ENCODE data around the gene SUFU.

Gene SUFU

GRCh38 chr10:102555781-102556328, 52.1 kb downstream of the SUFU start:
- DNase-seq = no peak

- DNase-seq = no peak
Observed at GRCh38 chr10:102557569-102557968, 53.8 kb downstream of the SUFU start.

- no peak for DNase-seq
Observed at GRCh38 chr10:102559764-102560163, 56.0 kb downstream of the SUFU start.

GRCh38 chr10:102564209-102564834, 60.5 kb downstream of the SUFU start:
- no peak for DNase-seq

GRCh38 chr10:102565793-102566192, 62.0 kb downstream of the SUFU start:
- no peak for DNase-seq

GRCh38 chr10:102578782-102579181, 75.0 kb downstream of the SUFU start:
- no peak for DNase-seq

GRCh38 chr10:102579328-102579727, 75.6 kb downstream of the SUFU start:
- DNase-seq = no peak

GRCh38 chr10:102580230-102580629, 76.5 kb downstream of the SUFU start:
- no peak for DNase-seq

GRCh38 chr10:102581401-102581800, 77.6 kb downstream of the SUFU start:
- no peak for DNase-seq

GRCh38 chr10:102581981-102582580, 78.3 kb downstream of the SUFU start:
- DNase-seq = no peak

GRCh38 chr10:102583435-102584417, 80.0 kb downstream of the SUFU start:
- DNase-seq = peak; percentile 77

- no peak for DNase-seq
Observed at GRCh38 chr10:102585026-102585425, 81.3 kb downstream of the SUFU start.

GRCh38 chr10:102586858-102587257, 83.1 kb downstream of the SUFU start:
- no peak for DNase-seq

GRCh38 chr10:102588875-102589274, 85.1 kb downstream of the SUFU start:
- DNase-seq = no peak

- no peak for DNase-seq
Observed at GRCh38 chr10:102593074-102593803, 89.5 kb downstream of the SUFU start.

GRCh38 chr10:102593804-102594079, 90.0 kb downstream of the SUFU start:
- DNase-seq = no peak

- DNase-seq = no peak
Observed at GRCh38 chr10:102595293-102595692, 91.5 kb downstream of the SUFU start.

GRCh38 chr10:102595897-102596296, 92.1 kb downstream of the SUFU start:
- DNase-seq = no peak

GRCh38 chr10:102596506-102596971, 92.8 kb downstream of the SUFU start:
- no peak for DNase-seq

GRCh38 chr10:102597131-102597991, 93.6 kb downstream of the SUFU start:
- DNase-seq = no peak

GRCh38 chr10:102598243-102598642, 94.5 kb downstream of the SUFU start:
- DNase-seq = no peak

Data from activated T-cell treated with anti-CD3 and anti-CD28 coated beads for 4 hours (primary cell).